NT2/D1 (cell line): ENCODE data around the gene CA5A.

Experiments used
- YY1 ChIP-seq: IDR thresholded peaks from 2 replicates; pipeline ENCODE4 v1.6.1; 2011; ENCODE audit not compliant: insufficient read length, insufficient read depth
- ZNF274 ChIP-seq: IDR thresholded peaks from 2 replicates; pipeline ENCODE4 v1.6.1; 2011; ENCODE audit warnings: mild to moderate bottlenecking, low read depth, low read length

DNA sequence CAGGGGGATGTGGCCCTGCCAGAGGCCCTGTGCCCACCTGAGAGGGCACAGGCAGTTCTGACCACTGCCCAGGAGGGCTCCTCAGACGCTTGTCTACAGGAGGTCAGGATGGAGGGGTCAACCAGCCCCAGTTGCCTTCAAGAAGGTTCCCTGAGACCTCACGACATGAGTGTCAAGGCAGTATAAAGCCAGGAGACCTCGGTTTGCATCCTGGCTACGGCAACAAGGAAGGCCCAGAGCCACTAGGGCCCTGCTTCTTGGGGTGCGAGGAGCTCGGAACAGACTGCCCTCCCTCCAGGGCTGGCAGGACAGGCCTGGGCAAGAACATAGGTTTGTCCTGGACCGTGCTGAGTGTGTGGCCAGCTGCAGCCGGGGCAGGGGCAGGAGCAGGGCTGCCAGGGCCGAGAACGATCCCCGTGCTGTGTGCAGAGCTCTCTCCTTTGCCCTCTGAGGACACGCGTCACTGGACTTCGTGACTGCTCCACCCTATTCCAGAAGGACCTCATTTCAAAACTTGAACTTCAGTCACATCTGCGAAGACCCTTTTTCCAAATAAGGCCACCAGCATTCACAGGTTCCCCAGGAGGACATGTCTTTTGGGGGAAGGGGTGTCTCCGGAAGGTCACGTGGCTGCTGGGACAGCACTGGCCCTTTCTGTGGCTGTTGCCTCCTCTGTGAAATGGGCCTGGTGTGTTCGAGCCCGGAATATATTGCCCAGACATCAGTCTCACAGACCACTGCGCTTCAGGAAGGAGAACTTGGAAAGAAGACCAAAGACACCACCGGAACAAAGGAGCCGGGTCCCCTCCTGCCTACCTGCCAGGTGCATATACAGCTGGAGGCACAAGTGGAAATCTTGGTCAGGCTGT, 94.8 kb downstream of the CA5A start:
- TF ChIP-seq ZNF274, result no peak
- no peak for TF ChIP-seq YY1
